HG02852 (cell line): Measurements from ENCODE around the gene LMX1B.

Experiments
- ATAC-seq: cut with Tn5 transposase; IDR thresholded peaks from one replicate; pipeline ENCODE4 v1.9.1; 2021; ENCODE audit warnings: mild to moderate bottlenecking, moderate library complexity; ENCODE audit not compliant: unreplicated experiment

Gene LMX1B

GRCh38 chr9:126693428-126693944 lies 79.8 kb downstream of the LMX1B start:
- ATAC-seq, result no peak

- no peak for ATAC-seq
Observed at GRCh38 chr9:126694206-126695081, 80.7 kb downstream of the LMX1B start.

- ATAC-seq, result no peak
Observed at GRCh38 chr9:126695186-126695585, 81.5 kb downstream of the LMX1B start.

- no peak for ATAC-seq
Observed at GRCh38 chr9:126695701-126696400, 82.1 kb downstream of the LMX1B start.

GRCh38 chr9:126696401-126697145 lies 82.8 kb downstream of the LMX1B start:
- no peak for ATAC-seq

GRCh38 chr9:126697330-126697729 lies 83.6 kb downstream of the LMX1B start:
- ATAC-seq, result no peak

- no peak for ATAC-seq
Observed at GRCh38 chr9:126698251-126698650, 84.5 kb downstream of the LMX1B start.

- ATAC-seq, result no peak
Observed at GRCh38 chr9:126698756-126699155, 85.0 kb downstream of the LMX1B start.

- ATAC-seq, result no peak
Observed at GRCh38 chr9:126699401-126699881, 85.7 kb downstream of the LMX1B start.

GRCh38 chr9:126700296-126700695 lies 86.6 kb downstream of the LMX1B start:
- no peak for ATAC-seq

- ATAC-seq, result no peak
Observed at GRCh38 chr9:126700903-126701812, 87.4 kb downstream of the LMX1B start.

GRCh38 chr9:126701813-126702140 lies 88.0 kb downstream of the LMX1B start:
- ATAC-seq, result no peak

- ATAC-seq, result no peak
Observed at GRCh38 chr9:126702151-126703001, 88.6 kb downstream of the LMX1B start.

GRCh38 chr9:126703002-126703865 lies 89.5 kb downstream of the LMX1B start:
- no peak for ATAC-seq

GRCh38 chr9:126703866-126704156 lies 90.1 kb downstream of the LMX1B start:
- no peak for ATAC-seq

GRCh38 chr9:126704157-126704891 lies 90.6 kb downstream of the LMX1B start:
- no peak for ATAC-seq

GRCh38 chr9:126704892-126705766 lies 91.4 kb downstream of the LMX1B start:
- ATAC-seq, result no peak
